ENCODE data around the gene BCL2L12.

BCL2L12 gene

GRCh38 chr19:49684251-49684982 is 18.7 kb downstream of the BCL2L12 start:
- H3K4me3 Mint-ChIP-seq, result no peak overlapping the region
- no peaks in the 10 kb centered on the region for H3K9me3 Mint-ChIP-seq
- no peak overlapping the region for H3K27ac Mint-ChIP-seq
- H3K4me1 Mint-ChIP-seq, result peaks cover 51% of the 10 kb centered on the region
- DNase-seq (ENCODE audit: low spot score in 2 of 2) (no peak), ATAC-seq (no peak)
- H3K36me3 Mint-ChIP-seq, result peaks cover 94% of the 10 kb centered on the region

GRCh38 chr19:49684983-49685553 is 19.3 kb downstream of the BCL2L12 start:
- ATAC-seq (no peak), DNase-seq (ENCODE audit: low spot score in 2 of 2) (no peak)
- Mint-ChIP-seq H3K9me3 (no peaks in the 10 kb centered on the region), H3K4me3 (no peak overlapping the region), H3K4me1 (peaks cover 51% of the 10 kb centered on the region), H3K36me3 (peaks cover 94% of the 10 kb centered on the region), H3K27ac (no peak overlapping the region)

- Mint-ChIP-seq H3K9me3 (no peaks in the 10 kb centered on the region), H3K36me3 (peaks cover 94% of the 10 kb centered on the region), H3K4me1 (peaks cover 51% of the 10 kb centered on the region), H3K4me3 (no peak overlapping the region), H3K27ac (peak overlapping the region; percentile 70)
- ATAC-seq, result no peak
- no peak for DNase-seq (ENCODE audit: low spot score in 2 of 2)
Measured at GRCh38 chr19:49685845-49686332, 20.2 kb downstream of the BCL2L12 start.

GRCh38 chr19:49686503-49687088 is 20.9 kb downstream of the BCL2L12 start:
- no peak for ATAC-seq

GRCh38 chr19:49687150-49687549 is 21.4 kb downstream of the BCL2L12 start:
- no peak for ATAC-seq
- H3K36me3 Mint-ChIP-seq, result peaks cover 90% of the 10 kb centered on the region
- H3K4me1 Mint-ChIP-seq, result peaks cover 48% of the 10 kb centered on the region
- no peak for DNase-seq (ENCODE audit: low spot score in 2 of 2)
- no peaks in the 10 kb centered on the region for H3K9me3 Mint-ChIP-seq
- no peak overlapping the region for H3K27ac Mint-ChIP-seq
- H3K4me3 Mint-ChIP-seq, result no peak overlapping the region

More at GRCh38 chr19:49686503-49687088, 20.9 kb downstream of the BCL2L12 start:
- Mint-ChIP-seq H3K9me3 (no peaks in the 10 kb centered on the region), H3K4me3 (no peak overlapping the region), H3K36me3 (peaks cover 90% of the 10 kb centered on the region), H3K4me1 (peaks cover 53% of the 10 kb centered on the region), H3K27ac (no peak overlapping the region)
- DNase-seq (ENCODE audit: low spot score in 2 of 2), result no peak

GRCh38 chr19:49687566-49688316 is 22.0 kb downstream of the BCL2L12 start:
- ATAC-seq, result no peak
- Mint-ChIP-seq H3K4me3 (no peak overlapping the region), H3K9me3 (no peaks in the 10 kb centered on the region), H3K4me1 (peaks cover 43% of the 10 kb centered on the region), H3K36me3 (peaks cover 87% of the 10 kb centered on the region), H3K27ac (no peak overlapping the region)
- no peak for DNase-seq (ENCODE audit: low spot score in 2 of 2)

GRCh38 chr19:49688531-49689132 is 22.9 kb downstream of the BCL2L12 start:
- H3K36me3 Mint-ChIP-seq, result peaks cover 79% of the 10 kb centered on the region
- peaks cover 43% of the 10 kb centered on the region for H3K4me1 Mint-ChIP-seq
- no peak overlapping the region for H3K4me3 Mint-ChIP-seq
- DNase-seq (ENCODE audit: low spot score in 2 of 2) (no peak), ATAC-seq (no peak)
- no peaks in the 10 kb centered on the region for H3K9me3 Mint-ChIP-seq
- H3K27ac Mint-ChIP-seq, result no peak overlapping the region

- H3K36me3 Mint-ChIP-seq, result peaks cover 71% of the 10 kb centered on the region
Measured at GRCh38 chr19:49689133-49690078, 23.7 kb downstream of the BCL2L12 start, which contains the start of gene ADM5. TSS of gene ADM5 (plus strand) at chr19:49689594. CDS start at chr19:49689838, 244 bp downstream.

GRCh38 chr19:49690079-49690655 is 24.4 kb downstream of the BCL2L12 start:
- H3K9me3 Mint-ChIP-seq, result no peaks in the 10 kb centered on the region
- H3K4me1 Mint-ChIP-seq, result peaks cover 36% of the 10 kb centered on the region
- H3K4me3 Mint-ChIP-seq, result peak overlapping the region; percentile 71
- peak overlapping the region; percentile 70 for H3K27ac Mint-ChIP-seq
- peaks cover 63% of the 10 kb centered on the region for H3K36me3 Mint-ChIP-seq
- no peak for DNase-seq (ENCODE audit: low spot score in 2 of 2)
- no peak for ATAC-seq

More at GRCh38 chr19:49689133-49690078, 23.7 kb downstream of the BCL2L12 start, which contains the start of gene ADM5:
- H3K4me1 Mint-ChIP-seq, result peaks cover 36% of the 10 kb centered on the region
- peak; percentile 23 for ATAC-seq
- H3K9me3 Mint-ChIP-seq, result no peaks in the 10 kb centered on the region
- no peak for DNase-seq (ENCODE audit: low spot score in 2 of 2)
- peak within 1 kb of the TSS; percentile 70 for H3K27ac Mint-ChIP-seq
- H3K4me3 Mint-ChIP-seq, result peak within 1 kb of the TSS; percentile 71

GRCh38 chr19:49690656-49691242 is 25.0 kb downstream of the BCL2L12 start, which contains the start of gene CPT1C:
TSS of gene CPT1C (plus strand) at chr19:49691116. CDS start at chr19:49692253, 1,137 bp downstream.
- Mint-ChIP-seq H3K4me3 (peak within 1 kb of the TSS; percentile 71), H3K36me3 (peaks cover 57% of the 10 kb centered on the region), H3K9me3 (no peaks in the 10 kb centered on the region), H3K27ac (peak within 1 kb of the TSS; percentile 70), H3K4me1 (peaks cover 32% of the 10 kb centered on the region)
- DNase-seq (ENCODE audit: low spot score in 2 of 2), result no peak
- ATAC-seq, result peak; percentile 61

- Mint-ChIP-seq H3K9me3 (no peaks in the 10 kb centered on the region), H3K36me3 (peaks cover 50% of the 10 kb centered on the region), H3K4me3 (peak overlapping the region; percentile 71), H3K4me1 (peaks cover 30% of the 10 kb centered on the region), H3K27ac (peak overlapping the region; percentile 70)
- ATAC-seq, result peak; percentile 39
- no peak for DNase-seq (ENCODE audit: low spot score in 2 of 2)
Measured at GRCh38 chr19:49691243-49692146, 25.8 kb downstream of the BCL2L12 start.

- Mint-ChIP-seq H3K9me3 (no peaks in the 10 kb centered on the region), H3K4me1 (peaks cover 30% of the 10 kb centered on the region), H3K4me3 (no peak overlapping the region), H3K36me3 (peaks cover 46% of the 10 kb centered on the region), H3K27ac (no peak overlapping the region)
- ATAC-seq (no peak), DNase-seq (ENCODE audit: low spot score in 2 of 2) (no peak)
Measured at GRCh38 chr19:49692147-49692506, 26.4 kb downstream of the BCL2L12 start.

Measured in stimulated activated effector memory CD8-positive, alpha-beta T cell treated with anti-CD3 and anti-CD28 coated beads, Interleukin-12 subunit alpha, Interleukin-12 subunit beta, amount 100 ng/mL, for 72 hours (primary cell).